Measurements from ENCODE around the gene ADAMTSL4.
"Not testable (repeated sequence)": the region's sequence is repeated elsewhere in the genome, so short reads cannot be mapped to it uniquely, and the experiment has no call there.

Gene ADAMTSL4

GRCh38 chr1:150598346-150598745, 49.1 kb downstream of the ADAMTSL4 start:
- DNase-seq, result not testable (repeated sequence)

- DNase-seq, result no peak
These were observed 52.3 kb downstream of the ADAMTSL4 start for GRCh38 chr1:150601540-150601939.

- DNase-seq, result not testable (repeated sequence)
These were observed 53.2 kb downstream of the ADAMTSL4 start for GRCh38 chr1:150602372-150602771.

- no peak for DNase-seq
These were observed 54.5 kb downstream of the ADAMTSL4 start for GRCh38 chr1:150603711-150604110.

GRCh38 chr1:150604226-150604588, 55.0 kb downstream of the ADAMTSL4 start:
- DNase-seq, result no peak

GRCh38 chr1:150605451-150605731, 56.2 kb downstream of the ADAMTSL4 start:
- DNase-seq, result not testable (repeated sequence)

- DNase-seq, result no peak
These were observed 57.4 kb downstream of the ADAMTSL4 start for GRCh38 chr1:150606463-150607142.

GRCh38 chr1:150609732-150610131, 60.5 kb downstream of the ADAMTSL4 start:
- DNase-seq, result no peak

Measured in stimulated activated CD8-positive, alpha-beta memory T cell treated with anti-CD3 and anti-CD28 coated beads, Interleukin-4, amount 100 ng/mL, for 48 hours (primary cell).